HG03442 (cell line): Measurements from ENCODE around the gene C19orf25.
"Not testable (repeated sequence)": the region's sequence is repeated elsewhere in the genome, so short reads cannot be mapped to it uniquely, and the experiment has no call there.

Source experiments
- ATAC-seq: cut with Tn5 transposase; IDR thresholded peaks from one replicate; pipeline ENCODE4 v1.9.1; 2021; ENCODE audit warnings: mild to moderate bottlenecking, moderate library complexity; ENCODE audit not compliant: unreplicated experiment

Gene C19orf25

GRCh38 chr19:1449467-1450442 lies 29.3 kb downstream of the C19orf25 start, which contains the start of gene APC2:
Gene APC2, plus strand, starts transcription at chr19:1450121. Its CDS starts 2,881 bp downstream, at chr19:1453002.
- ATAC-seq, result no peak

- no peak for ATAC-seq
Measured at GRCh38 chr19:1447944-1448343, 31.1 kb downstream of the C19orf25 start.

- no peak for ATAC-seq
Measured at GRCh38 chr19:1447504-1447903, 31.5 kb downstream of the C19orf25 start.

- ATAC-seq, result no peak
Measured at GRCh38 chr19:1446713-1447481, 32.1 kb downstream of the C19orf25 start.

- no peak for ATAC-seq
Measured at GRCh38 chr19:1445932-1446712, 32.9 kb downstream of the C19orf25 start.

GRCh38 chr19:1445185-1445931 lies 33.7 kb downstream of the C19orf25 start:
- ATAC-seq, result peak; percentile 62

- no peak for ATAC-seq
Measured at GRCh38 chr19:1441677-1442438, 37.2 kb downstream of the C19orf25 start.

- ATAC-seq, result no peak
Measured at GRCh38 chr19:1441022-1441426, 38.0 kb downstream of the C19orf25 start.

GRCh38 chr19:1440418-1440801 lies 38.6 kb downstream of the C19orf25 start:
- ATAC-seq, result no peak

GRCh38 chr19:1439525-1440417 lies 39.2 kb downstream of the C19orf25 start:
- ATAC-seq, result not testable (repeated sequence)

- no peak for ATAC-seq
Measured at GRCh38 chr19:1438933-1439354, 40.1 kb downstream of the C19orf25 start.

- peak; percentile 77 for ATAC-seq
Measured at GRCh38 chr19:1438035-1438932, 40.7 kb downstream of the C19orf25 start, which contains the start of gene RPS15. Gene RPS15, plus strand, starts transcription at chr19:1438396. Its CDS starts 30 bp downstream, at chr19:1438426.

- no peak for ATAC-seq
Measured at GRCh38 chr19:1437609-1438008, 41.4 kb downstream of the C19orf25 start.

GRCh38 chr19:1435378-1435989 lies 43.5 kb downstream of the C19orf25 start:
- ATAC-seq, result no peak

GRCh38 chr19:1434577-1435060 lies 44.4 kb downstream of the C19orf25 start:
- no peak for ATAC-seq

GRCh38 chr19:1434040-1434366 lies 45.0 kb downstream of the C19orf25 start:
- ATAC-seq, result no peak
